HG02623 (cell line): Measurements from ENCODE around the gene NOL8.

Experiments
- ATAC-seq: cut with Tn5 transposase; IDR thresholded peaks from one replicate; pipeline ENCODE4 v1.9.1; 2021; ENCODE audit warnings: moderate library complexity; ENCODE audit not compliant: unreplicated experiment

The NOL8 gene

GRCh38 chr9:92325269-92325990 lies at the start of gene NOL8, which contains the start of gene CENPP:
NOL8 (minus strand) TSS chr9:92325350; CDS start chr9:92324161, 1,189 bp downstream.
CENPP (plus strand) TSS chr9:92325953.
- peak; percentile 92 for ATAC-seq

- no peak for ATAC-seq
Measured at GRCh38 chr9:92373167-92373566, 48.0 kb upstream of the NOL8 start.

- no peak for ATAC-seq
Measured at GRCh38 chr9:92369075-92369474, 43.9 kb upstream of the NOL8 start.

GRCh38 chr9:92360083-92360482 lies 34.9 kb upstream of the NOL8 start:
- ATAC-seq = no peak

- no peak for ATAC-seq
Measured at GRCh38 chr9:92359394-92359995, 34.3 kb upstream of the NOL8 start.

- no peak for ATAC-seq
Measured at GRCh38 chr9:92353051-92353450, 27.9 kb upstream of the NOL8 start.

GRCh38 chr9:92350740-92351133 lies 25.6 kb upstream of the NOL8 start:
- no peak for ATAC-seq

GRCh38 chr9:92349771-92350739 lies 24.9 kb upstream of the NOL8 start:
- no peak for ATAC-seq

GRCh38 chr9:92345582-92345981 lies 20.4 kb upstream of the NOL8 start:
- no peak for ATAC-seq

- no peak for ATAC-seq
Measured at GRCh38 chr9:92342825-92343488, 17.8 kb upstream of the NOL8 start.

GRCh38 chr9:92341578-92341977 lies 16.4 kb upstream of the NOL8 start:
- ATAC-seq = no peak

- no peak for ATAC-seq
Measured at GRCh38 chr9:92333282-92333634, 8.1 kb upstream of the NOL8 start.

GRCh38 chr9:92332577-92333281 lies 7.6 kb upstream of the NOL8 start:
- ATAC-seq = no peak

- no peak for ATAC-seq
Measured at GRCh38 chr9:92328225-92328624, 3.1 kb upstream of the NOL8 start.

GRCh38 chr9:92327283-92327850 lies 2.2 kb upstream of the NOL8 start:
- no peak for ATAC-seq

GRCh38 chr9:92325991-92326500 lies 896 bp upstream of the NOL8 start:
- no peak for ATAC-seq

GRCh38 chr9:92324889-92325268 lies 271 bp downstream of the NOL8 start:
- no peak for ATAC-seq

- ATAC-seq = no peak
Measured at GRCh38 chr9:92324431-92324830, 719 bp downstream of the NOL8 start.

- ATAC-seq = no peak
Measured at GRCh38 chr9:92315456-92315855, 9.7 kb downstream of the NOL8 start.

- no peak for ATAC-seq
Measured at GRCh38 chr9:92313624-92314012, 11.5 kb downstream of the NOL8 start.
